Gastroesophageal sphincter (tissue), 3 donors: ENCODE results near the gene EPHA10.

Source experiments
- CTCF ChIP-seq, 4 experiments: fragments of 200-600 bp in 2 of 4; fragments of 450-650 bp in 2 of 4; sonication (generic) in 1 of 4; IDR thresholded peaks; one replicate each; pipeline ENCODE4 v1.5.1; 2017 to 2019; ENCODE audit warnings: antibody characterized with exemption in 4 of 4, mild to moderate bottlenecking in 2 of 4, moderate library complexity in 2 of 4
- EP300 ChIP-seq: sonication (generic); formaldehyde crosslinking; IDR thresholded peaks from one replicate; pipeline ENCODE4 v1.6.1; 2017; ENCODE audit warnings: antibody characterized with exemption, mild to moderate bottlenecking
- POLR2A ChIP-seq, 2 donors: fragments of 450-650 bp; IDR thresholded peaks; one replicate each; pipeline ENCODE4 v1.6.1; 2017; ENCODE audit warnings: antibody characterized with exemption in 2 of 2, mild to moderate bottlenecking in 2 of 2, moderate library complexity in 1 of 2
- POLR2AphosphoS5 ChIP-seq: sonication (generic); formaldehyde crosslinking; IDR thresholded peaks from one replicate; pipeline ENCODE4 v1.6.1; 2017; ENCODE audit warnings: antibody characterized with exemption

GRCh38 chr1:37682334-37682987, 82.5 kb downstream of the EPHA10 start:
- TF ChIP-seq CTCF (IDR thresholded peaks at IDR 0.05), result peak; percentile 79 to 91 (median 83)
- TF ChIP-seq POLR2AphosphoS5, result peak; percentile 25
- TF ChIP-seq POLR2A (IDR thresholded peaks at IDR 0.05), result no peak
- no peak for TF ChIP-seq EP300
